H1 (cell line): ENCODE data around the gene ZBTB16.

Experiments
- ATF3 ChIP-seq: IDR thresholded peaks from 2 replicates; pipeline ENCODE4 v1.6.1; 2011; ENCODE audit warnings: low read depth, mild to moderate bottlenecking, low read length; ENCODE audit not compliant: insufficient read depth
- CREB1 ChIP-seq: IDR thresholded peaks from 2 replicates; pipeline ENCODE4 v1.6.1; 2012; ENCODE audit warnings: inconsistent platforms
- CTCF ChIP-seq, 3 experiments: IDR thresholded peaks; 1 replicate in 2 of 3; 2 replicates in 1 of 3; pipeline versions ENCODE4 v1.5.1 to v1.6.1; 2011; ENCODE audit warnings: low read length in 3 of 3, mild to moderate bottlenecking in 3 of 3, inconsistent platforms in 2 of 3, low read depth in 1 of 3, moderate library complexity in 1 of 3; ENCODE audit not compliant: insufficient read depth in 1 of 3; ENCODE audit errors: control extremely low read depth in 1 of 3
- HDAC2 ChIP-seq, 2 experiments: fragments of 300-600 bp in 1 of 2; sonication (generic) in 1 of 2; IDR thresholded peaks; 2 replicates each; pipeline ENCODE4 v1.6.1; 2011 to 2012; ENCODE audit warnings: low read depth in 2 of 2, low read length in 2 of 2, mild to moderate bottlenecking in 2 of 2, moderate library complexity in 2 of 2, borderline replicate concordance in 1 of 2, inconsistent platforms in 1 of 2
- POLR2A ChIP-seq, 2 experiments: IDR thresholded peaks; 1 replicate in 1 of 2; 2 replicates in 1 of 2; pipeline ENCODE4 v1.6.1; 2011; ENCODE audit warnings: low read depth in 2 of 2, low read length in 2 of 2, mild to moderate bottlenecking in 2 of 2; ENCODE audit errors: control extremely low read depth in 1 of 2
- POLR2AphosphoS5 ChIP-seq: IDR thresholded peaks from 2 replicates; pipeline ENCODE4 v1.6.1; 2011; ENCODE audit warnings: low read depth, low read length
- SP2 ChIP-seq: IDR thresholded peaks from 2 replicates; pipeline ENCODE4 v1.6.1; 2012; ENCODE audit warnings: mild to moderate bottlenecking, low read length, inconsistent platforms

- no peak for TF ChIP-seq POLR2AphosphoS5
- TF ChIP-seq CTCF (IDR thresholded peaks at IDR 0.05; ENCODE audit: control extremely low read depth in 1 of 3, insufficient read depth in 1 of 3, low read depth in 1 of 3, low read length in 3 of 3): no peak
- no peak for TF ChIP-seq POLR2A (IDR thresholded peaks at IDR 0.05; ENCODE audit: control extremely low read depth in 1 of 2, low read depth in 2 of 2, low read length in 2 of 2)
- no peak for TF ChIP-seq CREB1
- TF ChIP-seq HDAC2 (IDR thresholded peaks at IDR 0.05; ENCODE audit: borderline replicate concordance in 1 of 2, low read depth in 2 of 2, low read length in 2 of 2): no peak
- no peak for TF ChIP-seq ATF3
- TF ChIP-seq SP2: no peak
These were observed 63.2 kb downstream of the ZBTB16 start for GRCh38 chr11:114122686-114123085.
